Measurements from ENCODE around the gene RND3.

RND3 gene

GRCh38 chr2:150438654-150439053 is 48.8 kb downstream of the RND3 start:
- peak; percentile 15 for DNase-seq

GRCh38 chr2:150438041-150438440 is 49.4 kb downstream of the RND3 start:
- no peak for DNase-seq

GRCh38 chr2:150432312-150432625 is 55.2 kb downstream of the RND3 start:
- no peak for DNase-seq

- DNase-seq, result no peak
These were observed 55.7 kb downstream of the RND3 start for GRCh38 chr2:150431561-150432311.

- no peak for DNase-seq
These were observed 58.0 kb downstream of the RND3 start for GRCh38 chr2:150429384-150429961.

- DNase-seq, result no peak
These were observed 58.8 kb downstream of the RND3 start for GRCh38 chr2:150428641-150429040.

GRCh38 chr2:150427298-150427697 is 60.2 kb downstream of the RND3 start:
- DNase-seq, result no peak

GRCh38 chr2:150426724-150427123 is 60.7 kb downstream of the RND3 start:
- no peak for DNase-seq

- DNase-seq, result no peak
These were observed 61.2 kb downstream of the RND3 start for GRCh38 chr2:150426315-150426714.

GRCh38 chr2:150425121-150425955 is 62.1 kb downstream of the RND3 start:
- no peak for DNase-seq

GRCh38 chr2:150424406-150424805 is 63.1 kb downstream of the RND3 start:
- DNase-seq, result no peak

- no peak for DNase-seq
These were observed 66.3 kb downstream of the RND3 start for GRCh38 chr2:150421126-150421651.

GRCh38 chr2:150418916-150419315 is 68.6 kb downstream of the RND3 start:
- no peak for DNase-seq
